HepG2 (cell line): ENCODE measurements around the gene CRKL. TPM values are rescaled to one million over a fixed set of nuclear protein-coding genes. Genes with fewer than 3 reads are reported as not detected.

Experiments
- ATF2 ChIP-seq: sonication (generic); formaldehyde crosslinking; IDR thresholded peaks from 2 replicates; pipeline ENCODE4 v1.4.0; 2020; ENCODE audit warnings: missing genetic modification reagents
- BORCS8-MEF2B ChIP-seq: sonication (generic); formaldehyde crosslinking; IDR thresholded peaks from 2 replicates; pipeline ENCODE4 v1.8.0; 2022; ENCODE audit warnings: mild to moderate bottlenecking, missing genetic modification reagents
- CBFB ChIP-seq: sonication (generic); formaldehyde crosslinking; IDR thresholded peaks from 2 replicates; pipeline ENCODE4 v1.4.0; 2020; ENCODE audit warnings: missing genetic modification reagents
- CCDC6 ChIP-seq: sonication (generic); formaldehyde crosslinking; IDR thresholded peaks from 2 replicates; pipeline ENCODE4 v1.8.1; 2022; ENCODE audit warnings: mild to moderate bottlenecking, missing genetic modification reagents, moderate library complexity
- CREBL2 ChIP-seq: sonication (generic); formaldehyde crosslinking; IDR thresholded peaks from 2 replicates; pipeline ENCODE4 v1.8.1; 2023; ENCODE audit warnings: missing genetic modification reagents, mild to moderate bottlenecking, borderline replicate concordance
- CSRNP1 ChIP-seq: sonication (generic); formaldehyde crosslinking; IDR thresholded peaks from 2 replicates; pipeline ENCODE4 v1.8.1; 2023; ENCODE audit warnings: mild to moderate bottlenecking, missing genetic modification reagents
- FLYWCH1 ChIP-seq: sonication (generic); formaldehyde crosslinking; IDR thresholded peaks from 2 replicates; pipeline ENCODE4 v1.8.1; 2023; ENCODE audit warnings: mild to moderate bottlenecking, missing genetic modification reagents
- FOXC1 ChIP-seq: sonication (generic); formaldehyde crosslinking; IDR thresholded peaks from 2 replicates; pipeline ENCODE4 v1.8.0; 2022; ENCODE audit warnings: mild to moderate bottlenecking, missing genetic modification reagents, borderline replicate concordance
- GATA4 ChIP-seq: sonication (generic); IDR thresholded peaks from 2 replicates; pipeline ENCODE4 v1.6.1; 2016; ENCODE audit warnings: antibody characterized with exemption, low read depth, borderline replicate concordance
- HDAC1 ChIP-seq: sonication (generic); formaldehyde crosslinking; IDR thresholded peaks from 2 replicates; pipeline ENCODE4 v1.5.1; 2020; ENCODE audit warnings: mild to moderate bottlenecking, missing genetic modification reagents
- HDAC6 ChIP-seq: fragments of 200-600 bp; sonication (generic); IDR thresholded peaks from 2 replicates; pipeline ENCODE4 v1.7.0; 2017; ENCODE audit warnings: mild to moderate bottlenecking, antibody characterized with exemption, low read length, low read depth
- ISX ChIP-seq: sonication (generic); formaldehyde crosslinking; conservative IDR thresholded peaks from 2 replicates; pipeline ENCODE4 v1.5.0; 2020; ENCODE audit warnings: missing genetic modification reagents
- KDM5B ChIP-seq: sonication (generic); formaldehyde crosslinking; IDR thresholded peaks from 2 replicates; pipeline ENCODE4 v1.4.0; 2020; ENCODE audit warnings: missing genetic modification reagents, mild to moderate bottlenecking, borderline replicate concordance
- RBM22 ChIP-seq: fragments of 200-400 bp; formaldehyde crosslinking; optimal IDR thresholded peaks from 2 replicates; pipeline ENCODE3; 2017; ENCODE audit warnings: mild to moderate bottlenecking, low read length, moderate library complexity
- SALL2 ChIP-seq: sonication (generic); formaldehyde crosslinking; IDR thresholded peaks from 2 replicates; pipeline ENCODE4 v1.8.1; 2023; ENCODE audit warnings: mild to moderate bottlenecking, missing genetic modification reagents, inconsistent platforms
- SAP130 ChIP-seq: IDR thresholded peaks from 2 replicates; pipeline ENCODE4 v1.6.1; 2016; ENCODE audit warnings: low read depth
- SIX4 ChIP-seq: sonication (generic); formaldehyde crosslinking; IDR thresholded peaks from 2 replicates; pipeline ENCODE4 v1.4.0; 2020; ENCODE audit warnings: missing genetic modification reagents
- STAT6 ChIP-seq: sonication (generic); formaldehyde crosslinking; IDR thresholded peaks from 2 replicates; pipeline ENCODE4 v1.4.0; 2020; ENCODE audit warnings: missing genetic modification reagents, mild to moderate bottlenecking, borderline replicate concordance
- TFDP2 ChIP-seq: sonication (generic); formaldehyde crosslinking; IDR thresholded peaks from 2 replicates; pipeline ENCODE4 v1.4.0; 2020; ENCODE audit warnings: missing genetic modification reagents
- YEATS2 ChIP-seq: sonication (generic); formaldehyde crosslinking; IDR thresholded peaks from 2 replicates; pipeline ENCODE4 v1.4.0; 2020; ENCODE audit warnings: missing genetic modification reagents, borderline replicate concordance
- ZNF3 ChIP-seq: IDR thresholded peaks from 2 replicates; pipeline ENCODE4 v1.7.0; 2017; ENCODE audit warnings: inconsistent platforms
- ZNF607 ChIP-seq: sonication (generic); formaldehyde crosslinking; IDR thresholded peaks from 2 replicates; pipeline ENCODE4 v1.5.1; 2020; ENCODE audit warnings: missing genetic modification reagents, mild to moderate bottlenecking, borderline replicate concordance
- ZNF879 ChIP-seq: sonication (generic); formaldehyde crosslinking; IDR thresholded peaks from 2 replicates; pipeline ENCODE4 v1.8.1; 2023; ENCODE audit warnings: missing genetic modification reagents
- polyA plus RNA-seq, 8 experiments: library from polyadenylated mRNA; depleted of rRNA in 3 of 8; stranded (reverse) in 7 of 8; unstranded in 1 of 8; fragments of >200 nt; fragmentation: Illumina TruSeq in 4 of 8; extraction: Trizol in 4 of 8; gene quantifications; 2 replicates each; pipeline versions ENCODE4 v1.2.1 to v1.2.3, GENCODE V29; 2011 to 2016; ENCODE audit warnings: low read depth in 4 of 8, missing spikeins in 1 of 8, mixed read lengths in 1 of 8; ENCODE audit not compliant: insufficient read depth in 1 of 8
- total RNA-seq, 5 experiments: library from RNA; depleted of rRNA; stranded (reverse); fragments of >200 nt; fragmentation: Illumina TruSeq; extraction: Trizol; gene quantifications; 2 replicates each; pipeline ENCODE4 v1.2.3, GENCODE V29; 2016; ENCODE audit warnings: low read depth in 1 of 5

The CRKL gene
- total and polyA plus RNA-seq, 2 of the 13 experiments (the other 11 are each of a cell fraction or from before 2014, with no cell fraction given) = 37.4 to 60.6 TPM

- TF ChIP-seq ISX (CRISPR knock-in tag) = 0 out of 2 replicates have a peak, but pooled peaks have one; percentile 37
- peak; percentile 81 for TF ChIP-seq HDAC1 (CRISPR knock-in tag)
- peak; percentile 93; the same call in 1 of the 2 replicates for TF ChIP-seq FLYWCH1 (CRISPR knock-in tag)
- peak; percentile 69; the same call in 1 of the 2 replicates for TF ChIP-seq BORCS8-MEF2B (CRISPR knock-in tag)
- TF ChIP-seq SIX4 (CRISPR knock-in tag) = no peak
- peak; percentile 95 for TF ChIP-seq KDM5B (CRISPR knock-in tag)
- peak; percentile 44; the same call in 1 of the 2 replicates for TF ChIP-seq ATF2 (CRISPR knock-in tag)
- TF ChIP-seq YEATS2 = peak; percentile 92
- TF ChIP-seq ZNF879 (CRISPR knock-in tag) = peak; percentile 12; the same call in 1 of the 2 replicates
- peak; percentile 85; the same call in 1 of the 2 replicates for TF ChIP-seq ZNF607
- TF ChIP-seq GATA4 = 0 out of 2 replicates have a peak, but pooled peaks have one; percentile 23
- TF ChIP-seq CSRNP1 (CRISPR knock-in tag) = no peak; the same call in 1 of the 2 replicates
- peak; percentile 66 for TF ChIP-seq CBFB (CRISPR knock-in tag)
- peak; percentile 95 for TF ChIP-seq TFDP2 (CRISPR knock-in tag)
- peak; percentile 82 for TF ChIP-seq SAP130 (CRISPR knock-in tag)
- TF ChIP-seq RBM22 = no peak
- peak; percentile 97 for TF ChIP-seq FOXC1 (CRISPR knock-in tag)
- TF ChIP-seq HDAC6 = no peak
- TF ChIP-seq ZNF3 (CRISPR knock-in tag) = no peak; the same call in 1 of the 2 replicates
- peak; percentile 51; the same call in 1 of the 2 replicates for TF ChIP-seq SALL2 (CRISPR knock-in tag)
- peak; percentile 86; the same call in 1 of the 2 replicates for TF ChIP-seq CREBL2 (CRISPR knock-in tag)
- peak; percentile 96 for TF ChIP-seq CCDC6
- TF ChIP-seq STAT6 (CRISPR knock-in tag) = no peak
Observed at GRCh38 chr22:21001601-21002325, 84.6 kb downstream of the CRKL start, which contains the start of gene THAP7 (continued).
